DOHH2 (cell line): ENCODE results near the gene CSNK2A1.

Source experiments
- CTCF ChIP-seq: fragments of 200-600 bp; sonication (generic); IDR thresholded peaks from one replicate; pipeline ENCODE4 v1.5.1; 2014; ENCODE audit warnings: antibody characterized with exemption, mild to moderate bottlenecking, low read depth, low read length; ENCODE audit not compliant: poor library complexity, severe bottlenecking
- EZH2phosphoT487 ChIP-seq: fragments of 200-600 bp; sonication (generic); IDR thresholded peaks from 2 replicates; pipeline ENCODE4 v1.6.1; 2017; ENCODE audit warnings: borderline replicate concordance, mild to moderate bottlenecking, antibody characterized with exemption, low read length, moderate library complexity, mixed read lengths

- TF ChIP-seq CTCF (no peak), EZH2phosphoT487 (no peak)
Observed at GRCh38 chr20:437787-438486, 105.7 kb downstream of the CSNK2A1 start.
